ENCODE data around the gene HOXA3.

HOXA3 gene

GRCh38 chr7:27079234-27079975 is 73.0 kb downstream of the HOXA3 start:
- no peak for DNase-seq

GRCh38 chr7:27078616-27079233 is 73.7 kb downstream of the HOXA3 start:
- no peak for DNase-seq

GRCh38 chr7:27073076-27073475 is 79.3 kb downstream of the HOXA3 start:
- DNase-seq = no peak

GRCh38 chr7:27071622-27072390 is 80.6 kb downstream of the HOXA3 start:
- DNase-seq = no peak

- no peak for DNase-seq
Measured at GRCh38 chr7:27068259-27068658, 84.1 kb downstream of the HOXA3 start.

GRCh38 chr7:27066148-27066547 is 86.2 kb downstream of the HOXA3 start:
- no peak for DNase-seq

GRCh38 chr7:27065709-27066108 is 86.7 kb downstream of the HOXA3 start:
- DNase-seq = no peak

GRCh38 chr7:27064661-27065060 is 87.7 kb downstream of the HOXA3 start:
- no peak for DNase-seq

GRCh38 chr7:27064159-27064558 is 88.2 kb downstream of the HOXA3 start:
- no peak for DNase-seq

GRCh38 chr7:27062946-27063345 is 89.4 kb downstream of the HOXA3 start:
- no peak for DNase-seq

Data from bone marrow (tissue), 2 donors.